IMR-90 (cell line): ENCODE results near the gene VPS8. TPM values are rescaled to one million over a fixed set of nuclear protein-coding genes. Genes with fewer than 3 reads are reported as not detected.

Source experiments
- ATAC-seq: fragments of 200-7000 bp; cut with Tn5 transposase; 2 replicates; pipeline ENCODE4 v1.9.1; 2020; ENCODE audit warnings: low read depth, mild to moderate bottlenecking, moderate library complexity
- BruUV-seq: library from RNA; stranded (reverse); fragments of 400-500 nt; replicated peaks from 2 replicates; lab custom pipeline; 2021; lab: Mats Ljungman, UMichigan
- CTCF ChIA-PET: fragments of 300-600 bp; formaldehyde crosslinking; extraction: SDS; loops from one replicate; lab custom pipeline; 2021; ENCODE audit warnings: antibody characterized with exemption; lab: Yijun Ruan, JAX
- POLR2A ChIA-PET: fragments of 300-600 bp; sonication (Branson Sonifier 250); formaldehyde crosslinking; loops from one replicate; lab custom pipeline; 2022; ENCODE audit warnings: antibody characterized with exemption; ENCODE audit not compliant: unreplicated experiment; lab: Charles Lee
- DNase-seq: peaks from one replicate; pipeline ENCODE4 v3.0.0; 2013
- H2AFZ ChIP-seq: replicated peaks from 2 replicates; pipeline ENCODE3; 2013; ENCODE audit warnings: low read length, mild to moderate bottlenecking; ENCODE audit not compliant: poor library complexity
- H2AK5ac ChIP-seq: 2 replicates; pipeline ENCODE4 v1.6.1; 2013; ENCODE audit warnings: low read depth, low read length, inconsistent platforms
- H2AK9ac ChIP-seq: replicated peaks from 2 replicates; pipeline ENCODE3; 2013; ENCODE audit warnings: mild to moderate bottlenecking, low read depth, low read length, moderate library complexity; ENCODE audit not compliant: poor library complexity
- H2BK120ac ChIP-seq: 2 replicates; pipeline ENCODE4 v1.6.1; 2013; ENCODE audit warnings: low read depth, low read length, inconsistent platforms
- H2BK15ac ChIP-seq: 3 replicates; pipeline ENCODE4 v1.6.1; 2013; ENCODE audit warnings: low read depth, low read length, inconsistent platforms
- H2BK20ac ChIP-seq: 2 replicates; pipeline ENCODE4 v1.6.1; 2013; ENCODE audit warnings: low read depth, mild to moderate bottlenecking, inconsistent platforms, low read length, moderate library complexity
- H2BK5ac ChIP-seq: 2 replicates; pipeline ENCODE4 v1.6.1; 2013; ENCODE audit warnings: mild to moderate bottlenecking, low read depth, low read length, inconsistent platforms; ENCODE audit not compliant: poor library complexity, severe bottlenecking
- H3K14ac ChIP-seq: replicated peaks from 2 replicates; pipeline ENCODE4 v1.6.1; 2013; ENCODE audit warnings: low read depth, low read length, inconsistent platforms
- H3K18ac ChIP-seq: 2 replicates; pipeline ENCODE4 v1.6.1; 2013; ENCODE audit warnings: low read depth, low read length, control low read depth
- H3K23ac ChIP-seq: 2 replicates; pipeline ENCODE4 v1.6.1; 2013; ENCODE audit warnings: low read depth, low read length, inconsistent platforms
- H3K27ac ChIP-seq: 2 replicates; pipeline ENCODE4 v1.5.1; 2013; ENCODE audit warnings: mild to moderate bottlenecking, control low read depth, low read length; ENCODE audit not compliant: insufficient read depth
- H3K27me3 ChIP-seq: 2 replicates; pipeline ENCODE4 v1.6.1; 2013; ENCODE audit warnings: low read length; ENCODE audit not compliant: control insufficient read depth, insufficient read depth
- H3K36me3 ChIP-seq: 2 replicates; pipeline ENCODE4 v1.6.1; 2013; ENCODE audit warnings: low read length, mixed read lengths; ENCODE audit not compliant: control insufficient read depth, insufficient read depth
- H3K4ac ChIP-seq: 2 replicates; pipeline ENCODE4 v1.6.1; 2013; ENCODE audit warnings: low read depth, low read length, inconsistent platforms
- H3K4me1 ChIP-seq: 2 replicates; pipeline ENCODE4 v1.6.1; 2013; ENCODE audit warnings: low read length, mixed read lengths; ENCODE audit not compliant: control insufficient read depth, insufficient read depth
- H3K4me2 ChIP-seq: 2 replicates; pipeline ENCODE4 v1.6.1; 2013; ENCODE audit warnings: low read depth, mild to moderate bottlenecking, control low read depth, low read length, moderate library complexity
- H3K4me3 ChIP-seq: 2 replicates; pipeline ENCODE4 v1.5.1; 2013; ENCODE audit warnings: low read depth, mild to moderate bottlenecking, control low read depth, low read length, moderate library complexity; ENCODE audit not compliant: insufficient read depth
- H3K56ac ChIP-seq: 2 replicates; pipeline ENCODE4 v1.6.1; 2013; ENCODE audit warnings: low read length, inconsistent platforms; ENCODE audit not compliant: insufficient read depth; ENCODE audit errors: extremely low read depth
- H3K79me1 ChIP-seq, 2 experiments: 2 replicates each; pipeline ENCODE4 v1.6.1; 2013; ENCODE audit warnings: low read length in 2 of 2, inconsistent platforms in 1 of 2, low read depth in 1 of 2
- H3K9ac ChIP-seq: 2 replicates; pipeline ENCODE4 v1.6.1; 2013; ENCODE audit warnings: low read depth, low read length, control low read depth
- H3K9me1 ChIP-seq: 2 replicates; pipeline ENCODE4 v1.6.1; 2013; ENCODE audit warnings: low read length, inconsistent platforms; ENCODE audit not compliant: insufficient read depth
- H3K9me3 ChIP-seq: 2 replicates; pipeline ENCODE4 v1.6.1; 2013; ENCODE audit warnings: low read length; ENCODE audit not compliant: control insufficient read depth, insufficient read depth
- H4K20me1 ChIP-seq: 2 replicates; pipeline ENCODE4 v1.6.1; 2013; ENCODE audit warnings: low read length, inconsistent platforms; ENCODE audit not compliant: insufficient read depth
- H4K5ac ChIP-seq: 2 replicates; pipeline ENCODE4 v1.6.1; 2013; ENCODE audit warnings: mild to moderate bottlenecking, low read depth, low read length, control low read depth
- H4K8ac ChIP-seq, 2 experiments: 2 replicates each; pipeline ENCODE4 v1.6.1; 2013; ENCODE audit warnings: low read depth in 2 of 2, low read length in 2 of 2, control low read depth in 1 of 2, inconsistent platforms in 1 of 2
- H4K91ac ChIP-seq: 2 replicates; pipeline ENCODE4 v1.6.1; 2013; ENCODE audit warnings: low read depth, low read length, inconsistent platforms; ENCODE audit not compliant: insufficient read depth
- BHLHE40 ChIP-seq: fragments of 150-350 bp; IDR thresholded peaks from 2 replicates; pipeline ENCODE4 v1.6.1; 2016; ENCODE audit warnings: mild to moderate bottlenecking, low read depth, low read length
- CEBPB ChIP-seq: IDR thresholded peaks from 2 replicates; pipeline ENCODE4 v1.6.1; 2012; ENCODE audit warnings: low read depth, low read length, improper control_type of control experiment
- CHD1 ChIP-seq: IDR thresholded peaks from 2 replicates; pipeline ENCODE4 v1.6.1; 2012; ENCODE audit warnings: low read depth, low read length, improper control_type of control experiment
- FOS ChIP-seq: fragments of 150-350 bp; IDR thresholded peaks from 2 replicates; pipeline ENCODE4 v1.6.1; 2016; ENCODE audit warnings: low read depth, low read length
- MAFK ChIP-seq: IDR thresholded peaks from 2 replicates; pipeline ENCODE4 v1.6.1; 2012; ENCODE audit warnings: low read depth, low read length, improper control_type of control experiment
- MAZ ChIP-seq: IDR thresholded peaks from 2 replicates; pipeline ENCODE4 v1.6.1; 2012; ENCODE audit warnings: low read depth, mild to moderate bottlenecking, low read length, improper control_type of control experiment, moderate library complexity, borderline replicate concordance
- MXI1 ChIP-seq: IDR thresholded peaks from 2 replicates; pipeline ENCODE4 v1.6.1; 2012; ENCODE audit warnings: low read depth, mild to moderate bottlenecking, low read length, moderate library complexity, borderline replicate concordance
- NFE2L2 ChIP-seq: fragments of 150-350 bp; IDR thresholded peaks from 2 replicates; pipeline ENCODE4 v1.6.1; 2016; ENCODE audit warnings: low read depth, mild to moderate bottlenecking, low read length
- POLR2A ChIP-seq: IDR thresholded peaks from 2 replicates; pipeline ENCODE4 v1.6.1; 2012; ENCODE audit warnings: mild to moderate bottlenecking, low read depth, low read length
- RAD21 ChIP-seq: IDR thresholded peaks from 2 replicates; pipeline ENCODE4 v1.6.1; 2012; ENCODE audit warnings: low read length, improper control_type of control experiment
- RCOR1 ChIP-seq: IDR thresholded peaks from 2 replicates; pipeline ENCODE4 v1.6.1; 2012; ENCODE audit warnings: mild to moderate bottlenecking, low read length, improper control_type of control experiment; ENCODE audit not compliant: insufficient replicate concordance
- RFX5 ChIP-seq: IDR thresholded peaks from 2 replicates; pipeline ENCODE4 v1.8.0; 2012; ENCODE audit warnings: low read depth, mild to moderate bottlenecking, low read length, moderate library complexity
- SMC3 ChIP-seq: fragments of 150-350 bp; IDR thresholded peaks from 2 replicates; pipeline ENCODE4 v1.6.1; 2016; ENCODE audit warnings: low read depth, mild to moderate bottlenecking, antibody characterized with exemption, low read length, moderate library complexity
- WGBS, 2 experiments: methylation state at CpG; one replicate each; pipeline versions ENCODE4 v1.1.5 to v1.1.7; 2013; ENCODE audit warnings: missing lambda C conversion rate in 2 of 2; ENCODE audit not compliant: insufficient read length in 1 of 2; ENCODE audit errors: extremely low coverage in 2 of 2; 5-methylcytosine and 5-hydroxymethylcytosine counted together
- dilution Hi-C: fragments of 300-500 bp; cut with HindIII; formaldehyde crosslinking; loops from one replicate; pipeline ENCODE4 v1.14.3; 2018; ENCODE audit warnings: low sequenced_read_pairs; ENCODE audit not compliant: unreplicated experiment
- in situ Hi-C: fragments of 300-500 bp; cut with MboI; formaldehyde crosslinking; loops from 3 replicates; pipeline ENCODE4 v1.14.3; 2019; ENCODE audit warnings: low sequenced_read_pairs, inconsistent platforms, mixed read lengths
- intact Hi-C: fragments of 100-400 bp; cut with micrococcal nuclease; formaldehyde crosslinking; loops from 2 replicates; pipeline ENCODE4 v1.10.0; 2022
- polyA plus RNA-seq, 3 experiments: library from polyadenylated mRNA; depleted of rRNA; stranded (reverse); fragments of >200 nt; gene quantifications; 2 replicates each; pipeline ENCODE4 v1.2.3, GENCODE V29; 2012; ENCODE audit warnings: low replicate concordance in 1 of 3
- total RNA-seq: library from RNA; depleted of rRNA; stranded (reverse); fragments of >200 nt; gene quantifications from 2 replicates; pipeline ENCODE4 v1.2.3, GENCODE V29; 2012
- TF ChIP-seq, protein P1 (sequence below): fragments of 150-350 bp; IDR thresholded peaks from 2 replicates; pipeline ENCODE4 v1.6.1; 2016; ENCODE audit warnings: low read depth, mild to moderate bottlenecking, low read length, moderate library complexity, borderline replicate concordance
- TF ChIP-seq, protein P2 (sequence below): conservative IDR thresholded peaks from 2 replicates; pipeline ENCODE4 v1.5.1; 2012; ENCODE audit warnings: mild to moderate bottlenecking, low read depth, low read length, improper control_type of control experiment
- TF ChIP-seq, protein P3 (sequence below): fragments of 150-350 bp; IDR thresholded peaks from 2 replicates; pipeline ENCODE4 v1.6.1; 2017; ENCODE audit warnings: mild to moderate bottlenecking, antibody characterized with exemption, low read length, low read depth

VPS8 gene
- total and polyA plus RNA-seq, 2 of the 4 experiments (the other 2 are of a cell fraction): 14.0 to 56.1 TPM

DNA sequence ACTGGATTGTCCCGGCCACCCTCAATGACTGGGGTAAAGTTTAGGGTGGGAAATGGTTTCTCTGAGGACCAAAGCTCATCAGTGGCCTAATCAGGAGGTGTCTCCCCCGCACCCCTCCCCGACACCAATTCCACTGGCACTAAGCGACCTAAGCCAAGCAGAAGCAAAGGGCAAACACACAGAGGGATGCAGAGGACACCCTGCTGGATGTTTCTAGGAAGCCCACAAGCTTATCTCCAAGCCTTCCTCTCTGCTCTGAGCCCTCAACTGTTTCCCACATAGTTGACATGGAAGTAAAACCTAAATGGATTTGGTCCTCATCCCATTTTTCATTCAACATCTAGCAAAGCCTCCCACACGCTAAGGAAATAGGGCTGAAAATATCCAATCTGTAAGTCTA is 272.4 kb downstream of the VPS8 start:
- dilution Hi-C loops: no loop called here
- CTCF ChIA-PET: interaction anchor here (1.2 to 1.4 kb wide), 3 partner anchors 12 to 91 kb away, joined by 3 to 9 read pairs (median 3); no protein-coding TSS in a partner anchor

More for the DNA sequence above, 272.4 kb downstream of the VPS8 start:
- Histone ChIP-seq H2BK5ac (no peak overlapping the region), H3K9ac (no peak overlapping the region), H3K36me3 (no peaks in the 10 kb centered on the region), H2AK9ac (no peak overlapping the region), H3K56ac (no peak overlapping the region), H3K27ac (no peak overlapping the region), H3K18ac (no peak overlapping the region), H2BK20ac (no peak overlapping the region), H3K4ac (no peak overlapping the region), H2BK15ac (no peak overlapping the region), H3K9me3 (no peaks in the 10 kb centered on the region), H2AFZ (no peak overlapping the region), H2BK120ac (no peak overlapping the region), H3K79me1 (no peaks in the 10 kb centered on the region), H3K4me2 (no peak overlapping the region), H3K23ac (no peak overlapping the region), H4K91ac (no peak overlapping the region), H3K9me1 (no peaks in the 10 kb centered on the region), H3K14ac (no peak overlapping the region), H3K4me1 (no peaks in the 10 kb centered on the region; the same call in 1 of the 2 replicates), H2AK5ac (no peak overlapping the region), H3K4me3 (no peak overlapping the region), H3K27me3 (no peaks in the 10 kb centered on the region), H4K5ac (no peak overlapping the region), H4K8ac (no peak overlapping the region), H4K20me1 (no peaks in the 10 kb centered on the region)
- no peak for DNase-seq
- no peak for ATAC-seq
- TF ChIP-seq POLR2A: no peak
- no peak for TF ChIP-seq FOS
- TF ChIP-seq MAFK: no peak
- no peak for TF ChIP-seq CEBPB
- TF ChIP-seq CHD1: no peak
- TF ChIP-seq NFE2L2: no peak
- no peak for TF ChIP-seq BHLHE40
- no peak for TF ChIP-seq SMC3
- TF ChIP-seq MAZ: no peak
- TF ChIP-seq, protein P1, sequence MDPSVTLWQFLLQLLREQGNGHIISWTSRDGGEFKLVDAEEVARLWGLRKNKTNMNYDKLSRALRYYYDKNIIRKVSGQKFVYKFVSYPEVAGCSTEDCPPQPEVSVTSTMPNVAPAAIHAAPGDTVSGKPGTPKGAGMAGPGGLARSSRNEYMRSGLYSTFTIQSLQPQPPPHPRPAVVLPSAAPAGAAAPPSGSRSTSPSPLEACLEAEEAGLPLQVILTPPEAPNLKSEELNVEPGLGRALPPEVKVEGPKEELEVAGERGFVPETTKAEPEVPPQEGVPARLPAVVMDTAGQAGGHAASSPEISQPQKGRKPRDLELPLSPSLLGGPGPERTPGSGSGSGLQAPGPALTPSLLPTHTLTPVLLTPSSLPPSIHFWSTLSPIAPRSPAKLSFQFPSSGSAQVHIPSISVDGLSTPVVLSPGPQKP: no peak
- no peak for TF ChIP-seq RAD21
- TF ChIP-seq, protein P2, sequence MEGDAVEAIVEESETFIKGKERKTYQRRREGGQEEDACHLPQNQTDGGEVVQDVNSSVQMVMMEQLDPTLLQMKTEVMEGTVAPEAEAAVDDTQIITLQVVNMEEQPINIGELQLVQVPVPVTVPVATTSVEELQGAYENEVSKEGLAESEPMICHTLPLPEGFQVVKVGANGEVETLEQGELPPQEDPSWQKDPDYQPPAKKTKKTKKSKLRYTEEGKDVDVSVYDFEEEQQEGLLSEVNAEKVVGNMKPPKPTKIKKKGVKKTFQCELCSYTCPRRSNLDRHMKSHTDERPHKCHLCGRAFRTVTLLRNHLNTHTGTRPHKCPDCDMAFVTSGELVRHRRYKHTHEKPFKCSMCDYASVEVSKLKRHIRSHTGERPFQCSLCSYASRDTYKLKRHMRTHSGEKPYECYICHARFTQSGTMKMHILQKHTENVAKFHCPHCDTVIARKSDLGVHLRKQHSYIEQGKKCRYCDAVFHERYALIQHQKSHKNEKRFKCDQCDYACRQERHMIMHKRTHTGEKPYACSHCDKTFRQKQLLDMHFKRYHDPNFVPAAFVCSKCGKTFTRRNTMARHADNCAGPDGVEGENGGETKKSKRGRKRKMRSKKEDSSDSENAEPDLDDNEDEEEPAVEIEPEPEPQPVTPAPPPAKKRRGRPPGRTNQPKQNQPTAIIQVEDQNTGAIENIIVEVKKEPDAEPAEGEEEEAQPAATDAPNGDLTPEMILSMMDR: no peak
- no peak for TF ChIP-seq RCOR1
- no peak for TF ChIP-seq MXI1
- TF ChIP-seq, protein P3, sequence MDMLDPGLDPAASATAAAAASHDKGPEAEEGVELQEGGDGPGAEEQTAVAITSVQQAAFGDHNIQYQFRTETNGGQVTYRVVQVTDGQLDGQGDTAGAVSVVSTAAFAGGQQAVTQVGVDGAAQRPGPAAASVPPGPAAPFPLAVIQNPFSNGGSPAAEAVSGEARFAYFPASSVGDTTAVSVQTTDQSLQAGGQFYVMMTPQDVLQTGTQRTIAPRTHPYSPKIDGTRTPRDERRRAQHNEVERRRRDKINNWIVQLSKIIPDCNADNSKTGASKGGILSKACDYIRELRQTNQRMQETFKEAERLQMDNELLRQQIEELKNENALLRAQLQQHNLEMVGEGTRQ: no peak
- no peak for TF ChIP-seq RFX5
- intact Hi-C loops: loop anchor here (2.0 kb wide), 1 partner anchor 92 kb away; no protein-coding TSS in a partner anchor
- in situ Hi-C loops: no loop called here
- POLR2A ChIA-PET: no interaction called here
- no TSS peak for BruUV-seq
- WGBS, 2 experiments: no CpG with 5 or more reads among the region's 5 CpGs
